AG09319 (cell line): Measurements from ENCODE around the gene ATG7.

Experiments used
- DNase-seq: peaks from one replicate; pipeline ENCODE4 v3.0.0-alpha.2; 2010; ENCODE audit warnings: low read depth; ENCODE audit errors: extremely low read depth
- TF ChIP-seq, protein P1 (sequence below): IDR thresholded peaks from 2 replicates; pipeline ENCODE4 v1.5.1; 2011; ENCODE audit warnings: low read depth, mild to moderate bottlenecking, inconsistent platforms, low read length, moderate library complexity

Gene ATG7

GRCh38 chr3:11381141-11381540 is 108.9 kb downstream of the ATG7 start:
- no peak for DNase-seq
- TF ChIP-seq, protein P1, sequence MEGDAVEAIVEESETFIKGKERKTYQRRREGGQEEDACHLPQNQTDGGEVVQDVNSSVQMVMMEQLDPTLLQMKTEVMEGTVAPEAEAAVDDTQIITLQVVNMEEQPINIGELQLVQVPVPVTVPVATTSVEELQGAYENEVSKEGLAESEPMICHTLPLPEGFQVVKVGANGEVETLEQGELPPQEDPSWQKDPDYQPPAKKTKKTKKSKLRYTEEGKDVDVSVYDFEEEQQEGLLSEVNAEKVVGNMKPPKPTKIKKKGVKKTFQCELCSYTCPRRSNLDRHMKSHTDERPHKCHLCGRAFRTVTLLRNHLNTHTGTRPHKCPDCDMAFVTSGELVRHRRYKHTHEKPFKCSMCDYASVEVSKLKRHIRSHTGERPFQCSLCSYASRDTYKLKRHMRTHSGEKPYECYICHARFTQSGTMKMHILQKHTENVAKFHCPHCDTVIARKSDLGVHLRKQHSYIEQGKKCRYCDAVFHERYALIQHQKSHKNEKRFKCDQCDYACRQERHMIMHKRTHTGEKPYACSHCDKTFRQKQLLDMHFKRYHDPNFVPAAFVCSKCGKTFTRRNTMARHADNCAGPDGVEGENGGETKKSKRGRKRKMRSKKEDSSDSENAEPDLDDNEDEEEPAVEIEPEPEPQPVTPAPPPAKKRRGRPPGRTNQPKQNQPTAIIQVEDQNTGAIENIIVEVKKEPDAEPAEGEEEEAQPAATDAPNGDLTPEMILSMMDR = no peak

- TF ChIP-seq, protein P1 = no peak
- no peak for DNase-seq
Measured at GRCh38 chr3:11381563-11381962, 109.4 kb downstream of the ATG7 start.

DNA sequence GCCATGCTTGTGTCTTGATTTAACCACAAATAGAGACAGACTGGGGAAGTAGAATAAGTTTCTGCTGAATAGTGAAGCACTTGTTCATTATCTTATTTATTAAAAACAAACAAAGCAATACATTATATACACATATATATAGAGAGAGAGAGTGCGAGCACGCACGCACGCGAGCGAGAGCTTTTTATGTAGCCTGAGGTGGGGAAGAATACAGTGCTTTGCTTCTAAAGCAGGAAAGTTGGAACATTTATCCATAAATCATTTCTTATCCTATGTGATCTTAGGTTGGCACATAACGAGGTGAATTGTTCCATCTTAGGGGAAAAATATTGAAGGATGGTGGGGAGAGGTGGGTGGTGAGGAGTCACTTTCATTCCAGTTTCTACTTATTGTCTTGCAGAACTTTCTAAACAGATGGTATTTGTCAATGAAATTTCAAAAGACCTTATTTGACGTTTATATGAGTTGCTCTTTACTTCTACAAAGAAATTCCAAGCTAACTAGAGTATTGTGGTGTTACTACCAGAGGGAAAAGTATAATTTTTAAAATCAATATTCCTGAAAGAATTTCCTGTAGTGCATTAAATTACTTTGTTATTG is 110.0 kb downstream of the ATG7 start:
- no peak for DNase-seq
- TF ChIP-seq, protein P1 = no peak

GRCh38 chr3:11384074-11384473 is 111.9 kb downstream of the ATG7 start:
- no peak for DNase-seq

GRCh38 chr3:11385326-11385725 is 113.1 kb downstream of the ATG7 start:
- no peak for DNase-seq

More at GRCh38 chr3:11384074-11384473, 111.9 kb downstream of the ATG7 start:
- TF ChIP-seq, protein P1 = no peak

DNA sequence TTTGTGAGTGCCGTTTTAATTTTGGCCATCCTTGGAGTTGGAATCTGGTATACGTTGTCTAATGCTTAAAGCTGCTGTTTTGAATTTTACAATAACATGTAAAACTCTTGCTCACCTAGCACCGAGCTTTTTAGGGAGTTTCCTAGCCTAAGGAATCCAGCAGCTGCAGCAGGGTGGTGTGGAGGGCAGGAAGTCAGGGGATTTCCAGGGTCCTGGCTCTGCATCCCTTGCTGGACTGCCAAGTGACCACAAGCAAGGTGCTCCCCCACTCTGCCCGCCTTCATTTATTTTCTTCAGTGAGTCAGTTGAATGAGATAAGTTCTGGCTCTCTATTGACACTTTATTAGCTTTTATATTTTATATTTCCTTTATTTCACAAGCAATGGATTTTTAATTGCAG is 113.7 kb downstream of the ATG7 start:
- no peak for DNase-seq
- TF ChIP-seq, protein P1 = no peak

More at GRCh38 chr3:11385326-11385725, 113.1 kb downstream of the ATG7 start:
- TF ChIP-seq, protein P1 = no peak

- TF ChIP-seq, protein P1 = no peak
- DNase-seq = no peak
Measured at GRCh38 chr3:11386465-11387113, 114.4 kb downstream of the ATG7 start.
